Fibroblast of the conjunctiva (primary cell): Measurements from ENCODE around the gene FIZ1.

ENCODE experiments used
- DNase-seq: peaks from one replicate; pipeline ENCODE4 v3.0.0-alpha.2; 2010; ENCODE audit warnings: low read depth

FIZ1 gene

DNA sequence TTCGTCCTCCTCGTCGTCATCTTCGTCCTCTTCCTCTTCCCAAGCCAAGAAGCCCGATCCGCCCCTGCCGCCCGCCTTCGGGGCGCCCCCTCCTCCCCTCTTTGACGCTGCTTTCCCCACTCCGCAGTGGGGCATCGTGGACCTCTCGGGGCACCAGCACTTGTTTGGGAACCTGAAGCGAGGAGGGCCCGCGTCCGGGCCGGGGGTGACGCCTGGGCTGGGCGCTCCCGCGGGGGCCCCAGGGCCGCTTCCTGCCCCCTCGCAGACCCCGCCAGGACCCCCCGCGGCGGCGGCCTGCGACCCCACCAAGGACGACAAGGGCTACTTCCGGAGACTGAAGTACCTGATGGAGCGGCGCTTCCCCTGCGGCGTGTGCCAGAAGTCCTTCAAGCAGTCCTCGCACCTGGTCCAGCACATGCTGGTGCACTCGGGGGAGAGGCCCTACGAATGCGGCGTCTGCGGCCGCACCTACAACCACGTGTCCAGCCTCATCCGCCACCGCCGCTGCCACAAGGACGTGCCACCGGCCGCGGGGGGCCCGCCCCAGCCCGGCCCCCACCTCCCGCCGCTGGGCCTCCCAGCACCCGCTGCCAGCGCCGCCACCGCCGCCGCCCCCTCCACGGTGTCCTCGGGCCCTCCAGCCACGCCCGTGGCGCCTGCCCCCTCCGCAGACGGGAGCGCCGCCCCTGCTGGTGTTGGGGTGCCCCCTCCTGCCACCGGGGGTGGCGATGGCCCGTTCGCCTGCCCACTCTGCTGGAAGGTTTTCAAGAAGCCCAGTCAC is 14.8 kb upstream of the FIZ1 start:
- no peak for DNase-seq

GRCh38 chr19:55613396-55613795 is 14.1 kb upstream of the FIZ1 start:
- no peak for DNase-seq

DNA sequence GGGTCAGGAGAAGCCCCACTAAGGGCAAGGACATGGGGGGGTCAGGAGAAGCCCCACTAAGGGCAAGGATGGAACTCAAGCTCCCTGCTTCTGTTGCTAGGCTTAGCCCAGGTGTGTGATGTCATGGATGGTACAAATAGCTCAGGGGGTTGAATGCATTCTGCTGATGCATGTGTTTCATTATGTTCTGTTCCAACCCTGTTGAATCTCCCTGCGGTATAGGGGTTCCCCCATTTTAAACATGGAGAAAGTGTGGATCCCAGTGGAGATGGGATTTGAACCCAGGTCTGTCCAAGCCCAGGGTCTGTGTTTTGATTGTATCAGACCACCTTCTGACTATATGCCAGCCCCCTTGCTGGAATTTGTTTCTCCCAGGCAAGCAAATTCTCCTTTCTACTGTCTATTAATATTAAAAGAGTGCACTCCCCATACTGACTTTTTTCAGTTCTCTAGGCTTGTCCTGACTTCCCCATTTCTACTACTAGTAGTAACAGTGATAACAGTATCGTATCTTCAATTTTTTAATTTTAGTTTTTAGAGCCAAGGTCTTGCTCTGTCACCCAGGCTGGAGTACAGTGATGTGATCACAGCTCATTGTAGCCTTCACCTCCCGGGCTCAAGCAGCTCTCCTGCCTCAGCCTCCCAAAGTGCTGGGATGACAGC is 12.8 kb upstream of the FIZ1 start:
- no peak for DNase-seq

DNA sequence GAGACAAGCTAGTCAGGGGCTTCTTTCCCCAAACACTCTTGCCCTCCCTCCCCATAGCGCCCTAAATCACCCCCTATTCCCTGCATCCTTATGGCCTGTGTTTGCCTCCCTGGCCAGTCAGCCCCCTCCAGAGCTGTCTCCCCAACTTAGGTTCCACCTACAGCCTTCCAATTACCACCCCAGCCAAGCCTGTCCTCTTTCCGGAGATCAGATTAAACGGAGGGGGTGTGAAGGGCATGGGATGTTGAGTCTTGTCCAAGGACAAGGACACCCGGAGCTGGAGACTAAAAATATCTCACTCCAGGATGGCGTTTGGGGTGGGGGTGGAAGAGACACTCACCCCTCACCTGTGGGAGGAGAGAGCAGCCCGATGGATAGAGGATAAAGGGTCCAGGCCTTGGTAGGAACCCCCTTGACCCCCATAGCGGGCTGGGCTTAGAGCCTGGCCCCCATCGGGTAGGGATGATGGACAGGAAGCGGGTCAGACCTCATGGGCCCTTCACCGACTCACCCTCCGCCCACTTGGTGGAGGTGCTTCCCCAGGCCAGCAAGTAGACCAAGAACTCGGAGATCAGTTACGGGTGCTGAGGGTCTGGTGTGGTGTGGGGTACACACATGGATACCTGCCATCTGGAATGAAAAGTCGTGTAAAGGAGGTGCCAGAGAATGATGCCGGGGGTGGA is 12.1 kb upstream of the FIZ1 start:
- no peak for DNase-seq

GRCh38 chr19:55609326-55609725 is 10.0 kb upstream of the FIZ1 start:
- DNase-seq = no peak

DNA sequence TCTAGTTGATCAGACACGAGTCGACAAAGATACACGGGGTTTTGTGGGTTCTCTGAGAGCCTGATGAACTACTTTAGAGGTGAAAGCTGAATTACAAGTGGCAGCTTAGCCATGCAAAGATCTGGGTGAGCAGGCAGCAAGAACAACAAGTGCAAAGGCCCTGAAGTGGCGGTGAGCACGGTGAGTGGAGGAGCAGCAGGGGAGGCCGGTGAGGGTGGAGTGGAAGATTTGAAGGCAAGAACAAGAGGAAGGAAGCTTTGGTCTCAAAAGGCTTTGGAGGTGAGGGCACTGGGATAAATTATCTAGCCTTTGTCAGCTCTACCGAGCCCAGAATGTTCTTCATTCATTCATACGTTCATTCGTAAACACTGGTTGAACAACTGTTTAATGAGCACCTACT is 7.5 kb upstream of the FIZ1 start:
- no peak for DNase-seq

DNA sequence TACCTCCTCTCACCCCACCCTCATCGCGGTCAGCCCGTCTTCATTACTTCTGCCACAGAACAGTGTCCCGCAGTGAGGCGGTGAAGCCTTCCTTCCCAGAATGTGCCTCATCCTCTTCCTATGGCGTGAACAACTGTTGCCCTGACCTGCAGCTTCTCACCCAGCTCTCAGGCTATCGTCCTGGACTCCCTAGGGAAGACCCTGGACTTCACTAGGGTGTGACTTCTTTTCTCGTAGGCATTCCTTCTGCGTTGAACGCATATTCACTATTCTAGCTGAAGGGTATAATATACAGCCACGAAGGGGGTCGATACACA is 7.1 kb upstream of the FIZ1 start:
- DNase-seq = no peak

DNA sequence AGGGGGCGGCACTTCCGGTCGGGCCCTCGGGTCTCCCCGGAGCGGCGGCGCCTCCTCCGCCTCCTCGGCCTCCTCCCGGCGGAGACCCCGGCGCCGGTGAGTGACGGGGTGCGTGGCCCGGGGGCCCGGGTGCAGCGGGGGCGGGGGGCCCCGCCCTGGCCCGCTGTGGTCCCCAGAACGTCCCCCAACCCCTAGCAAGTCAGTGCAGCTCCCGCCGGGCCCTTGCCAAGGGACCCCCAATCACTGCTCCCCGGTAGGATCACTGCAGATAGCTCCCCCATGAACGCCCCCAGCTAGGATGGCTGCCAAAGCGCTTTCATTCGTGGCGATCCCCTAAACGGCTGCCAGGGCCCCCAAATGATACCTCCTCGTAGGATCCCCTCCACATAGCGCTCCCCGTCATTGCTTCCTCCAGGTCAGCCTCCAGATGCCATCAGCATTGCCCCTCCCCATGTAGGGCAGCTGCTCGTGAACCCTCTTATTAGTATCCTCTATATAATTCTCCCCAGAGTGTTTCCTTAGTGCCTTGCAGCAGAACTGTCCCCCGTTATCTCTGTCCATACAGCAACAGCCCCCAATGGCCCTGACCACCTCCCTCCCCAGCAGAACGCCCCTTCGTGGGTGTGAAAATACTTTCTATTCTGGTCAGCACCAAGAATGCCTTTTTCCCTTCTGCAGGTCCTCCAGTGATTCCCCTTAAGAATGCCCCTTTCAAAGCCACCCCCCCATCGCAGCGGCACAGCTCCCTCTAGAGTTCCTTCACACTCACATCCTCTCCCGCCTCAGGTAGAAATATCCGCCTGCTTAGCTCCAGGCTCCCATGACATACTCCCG is 6.5 kb upstream of the FIZ1 start, which contains the start of gene ZNF865:
TSS of gene ZNF865 (plus strand) at position 11 of the 834 bp plus-strand sequence. CDS start 7,972 bp downstream, outside the sequence.
- DNase-seq = peak; percentile 78

DNA sequence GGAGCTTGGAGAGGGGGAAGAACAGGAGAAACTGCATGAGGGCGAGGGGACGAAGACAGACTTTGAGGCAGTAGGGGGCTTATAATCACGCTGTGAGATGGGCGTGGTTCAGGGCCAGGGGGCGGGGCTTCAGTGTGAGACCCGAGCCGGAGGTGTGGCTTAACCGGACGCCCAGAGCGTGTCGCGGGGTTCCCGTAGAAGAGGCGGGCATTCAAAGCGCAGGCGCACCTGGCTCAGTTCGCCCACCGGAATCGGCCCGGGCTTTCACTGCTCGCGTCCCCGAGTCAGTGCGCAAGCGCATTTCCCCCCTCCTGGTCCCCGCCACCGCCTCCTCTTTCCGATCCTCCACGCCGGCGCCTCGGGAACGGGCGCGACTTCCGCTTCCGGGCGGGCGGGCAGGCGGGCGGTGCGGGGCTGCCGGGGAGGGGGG is 5.9 kb upstream of the FIZ1 start:
- peak; percentile 95 for DNase-seq

DNA sequence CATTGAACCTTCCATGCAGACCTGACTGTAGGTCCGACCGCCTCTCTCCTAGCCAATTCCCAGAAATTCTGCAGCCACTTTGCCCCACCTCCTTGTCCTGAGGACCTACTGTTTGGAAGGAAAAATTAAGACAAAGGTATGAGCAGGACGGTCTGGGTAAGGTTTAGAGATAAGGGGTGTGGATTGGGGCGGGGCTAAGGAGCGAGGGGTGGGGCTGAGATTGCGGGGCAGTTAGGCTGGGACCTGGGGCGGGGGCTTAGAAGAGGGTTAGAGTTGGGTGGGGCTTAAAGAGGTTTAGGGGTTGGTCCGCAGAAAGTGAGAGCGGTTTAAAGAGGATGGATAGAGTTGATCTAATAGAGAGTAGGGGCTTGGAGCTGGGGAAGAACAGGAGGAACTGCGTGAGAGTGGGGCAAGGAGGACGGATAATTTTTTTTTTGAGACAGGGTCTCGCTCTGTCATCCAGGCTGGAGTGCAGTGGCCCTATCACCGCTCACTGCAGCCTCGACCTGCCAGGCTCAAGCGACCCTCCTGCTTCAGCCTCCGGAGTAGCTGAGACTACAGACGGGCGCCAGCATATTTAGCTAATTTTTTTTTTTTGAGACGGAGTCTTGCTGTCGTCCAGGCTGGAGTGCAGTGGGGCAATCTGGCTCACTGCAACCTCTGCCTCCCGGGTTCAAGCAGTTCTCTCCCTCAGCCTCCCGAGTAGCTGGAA is 4.4 kb upstream of the FIZ1 start:
- no peak for DNase-seq

DNA sequence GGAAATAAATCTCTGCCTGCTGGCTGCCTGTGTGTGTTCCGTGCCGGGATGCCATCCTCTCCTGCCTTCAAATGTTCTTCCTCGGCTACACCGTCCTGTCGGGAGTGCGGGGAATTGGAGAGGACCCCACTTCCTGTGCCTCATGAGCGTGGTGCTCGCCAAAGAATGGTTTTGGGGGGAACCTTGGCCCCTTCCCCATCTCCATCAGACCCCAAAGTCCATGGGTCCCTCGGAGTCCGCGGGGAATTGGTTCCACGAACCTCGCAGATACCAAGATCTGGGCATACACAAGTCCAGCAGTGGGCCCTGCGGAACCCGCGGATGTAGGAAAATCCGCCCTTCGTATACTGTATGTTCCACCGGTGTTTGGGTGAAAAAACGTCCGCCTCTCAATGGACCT is 3.8 kb upstream of the FIZ1 start:
- no peak for DNase-seq

GRCh38 chr19:55602104-55603001 is 3.0 kb upstream of the FIZ1 start:
- no peak for DNase-seq

DNA sequence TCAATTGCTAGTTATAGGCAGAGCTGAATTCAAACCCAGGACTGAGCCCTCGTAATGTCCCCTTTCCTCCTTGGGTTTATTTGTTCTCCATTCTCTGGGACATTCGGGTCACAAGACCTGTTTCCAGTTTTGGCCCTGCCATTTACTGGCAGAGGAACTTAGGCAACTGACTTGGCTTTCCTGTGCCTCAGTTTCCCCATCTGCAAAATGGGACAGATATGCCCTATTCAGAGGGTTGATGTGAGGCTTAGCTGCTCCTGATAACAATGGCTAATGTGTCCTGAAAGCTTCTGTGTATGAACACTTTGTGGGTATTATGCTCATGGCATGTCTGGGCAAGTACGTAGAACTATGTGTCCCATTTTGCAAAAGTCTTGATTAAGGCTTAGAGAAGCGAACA is 1.8 kb upstream of the FIZ1 start:
- no peak for DNase-seq

GRCh38 chr19:55600662-55601028 is 1.3 kb upstream of the FIZ1 start:
- DNase-seq = no peak

DNA sequence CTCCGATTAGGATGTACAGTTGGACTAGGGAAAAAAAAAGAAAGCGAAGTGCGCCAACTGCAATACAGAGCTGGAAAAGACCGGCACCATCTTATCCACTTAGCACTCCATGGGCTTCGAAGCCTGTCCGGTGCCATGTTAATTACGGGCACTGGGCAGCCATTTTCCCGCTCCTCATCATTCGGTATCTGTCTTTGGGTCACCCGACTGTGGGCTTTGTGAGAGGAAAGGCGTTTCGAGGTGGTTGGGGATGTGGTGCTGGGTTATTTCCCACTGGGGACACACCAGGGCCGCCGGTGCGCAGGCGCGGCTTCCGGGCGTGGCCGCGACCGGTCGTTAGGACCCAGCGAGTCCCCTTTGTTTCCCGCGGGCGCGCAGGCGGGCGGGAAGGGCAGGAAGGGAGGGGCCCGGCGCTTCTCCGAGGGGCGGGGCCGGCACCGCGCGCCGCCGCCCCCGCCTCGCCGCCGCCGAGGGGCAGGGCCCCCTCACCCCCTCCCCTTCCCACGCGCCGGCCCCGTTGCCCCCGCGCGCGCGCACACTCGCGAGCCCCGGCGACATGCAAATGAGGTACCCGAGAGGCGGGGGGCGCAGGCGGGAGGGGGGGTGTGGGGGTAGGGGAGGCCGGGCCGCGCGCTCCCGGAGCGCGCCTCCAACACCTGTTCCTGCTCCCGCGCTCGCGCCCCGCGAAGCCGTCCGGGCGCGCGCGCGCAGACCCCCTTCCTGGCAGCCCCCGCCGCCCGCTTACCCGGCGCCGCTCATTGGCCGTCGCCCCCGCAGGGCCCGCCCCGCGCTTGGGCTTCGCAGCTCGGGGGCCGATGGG is 735 bp upstream of the FIZ1 start, which contains the start of gene ZNF524:
TSS of gene ZNF524 (plus strand) at position 447 of the 820 bp plus-strand sequence. CDS start 1,825 bp downstream, outside the sequence.
- DNase-seq = peak; percentile 43

DNA sequence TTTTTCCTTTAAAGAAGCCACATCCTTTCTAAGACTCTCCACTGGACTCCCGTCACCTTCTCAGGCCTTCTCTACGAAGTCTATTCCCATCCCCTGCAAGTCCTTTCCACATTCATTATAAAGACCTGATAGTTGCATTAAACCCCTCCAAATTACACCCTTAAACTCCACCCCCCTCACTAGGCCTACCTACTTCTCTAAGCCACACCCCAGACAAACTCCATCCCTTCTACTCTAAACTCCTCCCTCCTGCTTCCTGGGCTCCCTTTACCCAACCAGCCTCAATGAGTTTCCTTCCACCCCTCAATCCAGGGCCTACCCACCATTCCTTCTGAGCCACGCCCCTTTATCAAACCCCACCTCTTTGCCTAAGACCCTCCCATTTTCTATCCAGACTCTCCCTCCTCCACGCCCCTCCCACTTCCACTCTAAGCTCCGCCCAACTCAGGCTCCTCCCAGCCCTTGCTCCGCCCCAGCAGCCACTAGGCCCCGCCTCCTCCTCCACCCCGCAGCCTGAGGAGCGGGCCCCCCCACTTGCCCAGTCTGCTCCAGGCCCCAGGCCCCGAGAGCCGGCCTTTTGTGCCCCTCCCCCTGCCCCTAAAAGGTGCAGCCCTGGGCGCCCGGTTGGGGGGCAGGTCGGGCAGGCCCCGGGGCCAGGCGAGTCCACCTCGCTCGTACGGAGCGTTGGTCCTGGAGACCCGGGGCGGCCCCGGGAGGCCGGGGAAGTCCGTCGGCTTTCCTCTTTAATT is 424 bp downstream of the FIZ1 start:
- DNase-seq = peak; percentile 94

GRCh38 chr19:55598034-55598433 is 1.3 kb downstream of the FIZ1 start:
- no peak for DNase-seq

GRCh38 chr19:55597501-55597921 is 1.8 kb downstream of the FIZ1 start:
- no peak for DNase-seq

DNA sequence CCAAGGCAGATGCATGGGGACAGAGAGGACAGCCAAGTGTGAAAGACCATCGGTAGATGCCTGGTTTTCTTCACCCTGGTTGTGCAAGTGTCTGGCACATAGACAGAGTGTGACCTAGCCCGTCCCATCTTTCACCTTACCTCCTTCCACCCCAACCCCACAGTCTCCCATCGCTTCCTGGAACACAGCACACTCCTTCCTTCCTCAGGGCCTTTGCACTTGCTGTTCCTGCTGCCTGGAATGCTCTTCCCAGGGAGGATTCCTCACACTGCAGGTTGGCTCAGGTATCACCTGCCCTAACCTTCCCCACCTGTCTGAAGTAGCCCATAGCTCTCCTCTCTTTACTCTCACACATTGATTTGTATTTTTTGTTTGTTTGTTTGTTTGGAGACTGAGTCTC is 3.0 kb downstream of the FIZ1 start:
- DNase-seq = no peak
